ENCODE measurements around the gene PDS5A.
A peak's percentile ranks its signal among the peaks of the same experiment; 100 is the strongest.
"Not testable (repeated sequence)": the region's sequence is repeated elsewhere in the genome, so short reads cannot be mapped to it uniquely, and the experiment has no call there.

PDS5A gene, protein sequence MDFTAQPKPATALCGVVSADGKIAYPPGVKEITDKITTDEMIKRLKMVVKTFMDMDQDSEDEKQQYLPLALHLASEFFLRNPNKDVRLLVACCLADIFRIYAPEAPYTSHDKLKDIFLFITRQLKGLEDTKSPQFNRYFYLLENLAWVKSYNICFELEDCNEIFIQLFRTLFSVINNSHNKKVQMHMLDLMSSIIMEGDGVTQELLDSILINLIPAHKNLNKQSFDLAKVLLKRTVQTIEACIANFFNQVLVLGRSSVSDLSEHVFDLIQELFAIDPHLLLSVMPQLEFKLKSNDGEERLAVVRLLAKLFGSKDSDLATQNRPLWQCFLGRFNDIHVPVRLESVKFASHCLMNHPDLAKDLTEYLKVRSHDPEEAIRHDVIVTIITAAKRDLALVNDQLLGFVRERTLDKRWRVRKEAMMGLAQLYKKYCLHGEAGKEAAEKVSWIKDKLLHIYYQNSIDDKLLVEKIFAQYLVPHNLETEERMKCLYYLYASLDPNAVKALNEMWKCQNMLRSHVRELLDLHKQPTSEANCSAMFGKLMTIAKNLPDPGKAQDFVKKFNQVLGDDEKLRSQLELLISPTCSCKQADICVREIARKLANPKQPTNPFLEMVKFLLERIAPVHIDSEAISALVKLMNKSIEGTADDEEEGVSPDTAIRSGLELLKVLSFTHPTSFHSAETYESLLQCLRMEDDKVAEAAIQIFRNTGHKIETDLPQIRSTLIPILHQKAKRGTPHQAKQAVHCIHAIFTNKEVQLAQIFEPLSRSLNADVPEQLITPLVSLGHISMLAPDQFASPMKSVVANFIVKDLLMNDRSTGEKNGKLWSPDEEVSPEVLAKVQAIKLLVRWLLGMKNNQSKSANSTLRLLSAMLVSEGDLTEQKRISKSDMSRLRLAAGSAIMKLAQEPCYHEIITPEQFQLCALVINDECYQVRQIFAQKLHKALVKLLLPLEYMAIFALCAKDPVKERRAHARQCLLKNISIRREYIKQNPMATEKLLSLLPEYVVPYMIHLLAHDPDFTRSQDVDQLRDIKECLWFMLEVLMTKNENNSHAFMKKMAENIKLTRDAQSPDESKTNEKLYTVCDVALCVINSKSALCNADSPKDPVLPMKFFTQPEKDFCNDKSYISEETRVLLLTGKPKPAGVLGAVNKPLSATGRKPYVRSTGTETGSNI (N-terminal part only)

GRCh38 chr4:39977489-39978377 is at the start of gene PDS5A:
PDS5A (minus strand) TSS chr4:39977911; CDS start chr4:39976577, 1,334 bp downstream.
- H3K4me3 Mint-ChIP-seq = peak within 1 kb of the TSS; percentile 88
- H3K27ac Mint-ChIP-seq = peak within 1 kb of the TSS; percentile 89
- no peaks in the 10 kb centered on the region for H3K27me3 Mint-ChIP-seq
- H3K4me1 Mint-ChIP-seq = peaks cover 17% of the 10 kb centered on the region
- peaks cover 6% of the 10 kb centered on the region for H3K36me3 Mint-ChIP-seq
- DNase-seq (ENCODE audit: low spot score in 2 of 2) (peak; percentile 90), ATAC-seq (ENCODE audit: low read depth) (peak; percentile 79)
- no peaks in the 10 kb centered on the region for H3K9me3 Mint-ChIP-seq

- ATAC-seq (ENCODE audit: low read depth); H3K4me1 Mint-ChIP-seq; H3K4me3 Mint-ChIP-seq; H3K27me3 Mint-ChIP-seq; H3K27ac Mint-ChIP-seq; H3K36me3 Mint-ChIP-seq; DNase-seq (ENCODE audit: low spot score in 2 of 2); H3K9me3 Mint-ChIP-seq: not testable (repeated sequence)
Measured at GRCh38 chr4:40024049-40024448, 46.3 kb upstream of the PDS5A start.

- H3K36me3 Mint-ChIP-seq; DNase-seq (ENCODE audit: low spot score in 2 of 2); H3K9me3 Mint-ChIP-seq; ATAC-seq (ENCODE audit: low read depth); H3K27me3 Mint-ChIP-seq; H3K4me3 Mint-ChIP-seq; H3K27ac Mint-ChIP-seq; H3K4me1 Mint-ChIP-seq: not testable (repeated sequence)
Measured at GRCh38 chr4:40021116-40021515, 43.4 kb upstream of the PDS5A start.

DNA sequence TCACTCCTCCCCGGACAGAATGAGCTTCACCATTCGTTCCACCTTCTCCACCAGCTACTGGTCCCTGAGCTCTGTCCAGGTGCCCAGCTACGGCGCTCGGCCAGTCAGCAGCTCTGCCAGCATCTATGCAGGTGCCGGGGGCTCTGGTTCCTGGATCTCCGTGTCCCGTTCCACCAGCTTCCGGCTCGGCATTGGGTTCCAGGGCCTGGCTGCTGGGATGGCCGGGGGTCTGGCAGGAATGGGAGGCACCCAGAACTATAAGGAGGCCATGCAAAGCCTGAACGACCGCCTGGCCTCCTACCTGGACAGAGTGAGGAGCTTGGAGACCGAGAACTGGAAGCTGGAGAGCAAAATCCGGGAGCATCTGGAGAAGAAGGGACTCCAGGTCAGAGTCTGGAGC is 42.5 kb upstream of the PDS5A start:
- H3K27ac Mint-ChIP-seq = no peak overlapping the region
- no peak overlapping the region for H3K4me3 Mint-ChIP-seq
- ATAC-seq (ENCODE audit: low read depth) (no peak), DNase-seq (ENCODE audit: low spot score in 2 of 2) (no peak)
- H3K27me3 Mint-ChIP-seq = peaks cover 1% of the 10 kb centered on the region
- no peaks in the 10 kb centered on the region for H3K9me3 Mint-ChIP-seq
- no peaks in the 10 kb centered on the region for H3K36me3 Mint-ChIP-seq
- no peaks in the 10 kb centered on the region for H3K4me1 Mint-ChIP-seq

DNA sequence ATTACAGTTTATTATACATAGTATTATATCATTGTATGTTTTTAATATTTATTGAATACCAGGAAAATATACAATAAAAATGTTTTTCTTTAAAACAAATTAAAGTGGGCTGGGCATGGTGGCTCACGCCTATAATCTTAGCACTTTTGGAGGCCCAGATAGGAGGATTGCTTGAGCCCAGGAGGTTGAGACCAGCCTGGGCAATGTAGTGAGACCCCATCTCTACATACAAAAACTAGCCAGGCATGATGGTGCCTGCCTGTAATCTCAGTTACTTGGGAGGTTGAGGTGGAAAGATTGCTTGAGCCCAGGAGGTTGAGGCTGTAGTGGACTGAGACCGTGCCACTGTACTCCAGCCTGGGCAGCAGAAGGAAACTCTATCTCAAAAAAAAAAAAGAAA is 38.3 kb upstream of the PDS5A start:
- Mint-ChIP-seq H3K9me3 (no peaks in the 10 kb centered on the region), H3K4me3 (no peak overlapping the region), H3K4me1 (no peaks in the 10 kb centered on the region), H3K27me3 (no peaks in the 10 kb centered on the region), H3K36me3 (no peaks in the 10 kb centered on the region), H3K27ac (no peak overlapping the region)
- DNase-seq (ENCODE audit: low spot score in 2 of 2) (no peak), ATAC-seq (ENCODE audit: low read depth) (no peak)

DNA sequence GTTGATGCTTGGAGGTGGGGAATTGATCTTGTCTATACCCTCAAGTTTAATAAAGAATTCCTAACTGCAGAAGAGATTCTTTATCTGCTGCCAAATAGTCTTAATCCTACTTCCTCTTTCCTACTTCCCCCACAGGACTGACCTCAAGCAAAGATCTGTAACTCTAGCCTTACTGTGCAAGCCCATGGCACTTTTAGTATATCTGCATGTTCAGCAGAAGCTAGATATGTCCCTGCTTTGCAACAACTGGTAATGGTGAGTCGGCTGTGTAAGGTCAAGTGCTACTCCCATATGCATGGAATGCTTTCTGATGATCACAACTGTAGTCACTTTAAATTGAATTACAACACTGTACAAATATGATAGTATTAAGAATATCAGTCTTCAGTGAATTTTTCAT is 26.3 kb upstream of the PDS5A start:
- no peaks in the 10 kb centered on the region for H3K36me3 Mint-ChIP-seq
- H3K4me1 Mint-ChIP-seq = peaks cover 7% of the 10 kb centered on the region
- H3K27ac Mint-ChIP-seq = no peak overlapping the region
- H3K4me3 Mint-ChIP-seq = no peak overlapping the region
- H3K9me3 Mint-ChIP-seq = no peaks in the 10 kb centered on the region
- ATAC-seq (ENCODE audit: low read depth) (peak; percentile 47), DNase-seq (ENCODE audit: low spot score in 2 of 2) (no peak)
- H3K27me3 Mint-ChIP-seq = no peaks in the 10 kb centered on the region

DNA sequence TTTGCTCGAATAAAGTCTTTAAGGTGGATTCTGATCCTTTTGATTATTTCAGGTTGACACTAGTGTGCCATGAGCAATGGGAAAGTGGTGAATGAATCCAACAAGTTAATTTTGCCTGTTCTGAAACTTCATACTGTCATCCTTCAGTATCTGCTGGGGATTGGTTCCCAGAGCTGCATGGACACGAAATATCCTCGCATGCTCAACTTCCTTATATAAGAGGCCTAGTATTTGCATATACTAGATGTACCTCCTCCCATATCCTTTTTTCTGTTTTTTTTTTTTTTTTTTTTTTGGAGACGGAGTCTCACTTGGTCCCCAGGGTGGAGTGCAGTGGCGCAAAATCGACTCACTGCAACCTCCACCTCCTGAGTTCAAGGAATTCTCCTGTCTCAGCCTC is 23.0 kb upstream of the PDS5A start:
- Mint-ChIP-seq H3K4me1 (peaks cover 7% of the 10 kb centered on the region), H3K9me3 (no peaks in the 10 kb centered on the region), H3K27me3 (no peaks in the 10 kb centered on the region), H3K27ac (no peak overlapping the region), H3K36me3 (no peaks in the 10 kb centered on the region), H3K4me3 (no peak overlapping the region)
- DNase-seq (ENCODE audit: low spot score in 2 of 2) = no peak
- no peak for ATAC-seq (ENCODE audit: low read depth)

DNA sequence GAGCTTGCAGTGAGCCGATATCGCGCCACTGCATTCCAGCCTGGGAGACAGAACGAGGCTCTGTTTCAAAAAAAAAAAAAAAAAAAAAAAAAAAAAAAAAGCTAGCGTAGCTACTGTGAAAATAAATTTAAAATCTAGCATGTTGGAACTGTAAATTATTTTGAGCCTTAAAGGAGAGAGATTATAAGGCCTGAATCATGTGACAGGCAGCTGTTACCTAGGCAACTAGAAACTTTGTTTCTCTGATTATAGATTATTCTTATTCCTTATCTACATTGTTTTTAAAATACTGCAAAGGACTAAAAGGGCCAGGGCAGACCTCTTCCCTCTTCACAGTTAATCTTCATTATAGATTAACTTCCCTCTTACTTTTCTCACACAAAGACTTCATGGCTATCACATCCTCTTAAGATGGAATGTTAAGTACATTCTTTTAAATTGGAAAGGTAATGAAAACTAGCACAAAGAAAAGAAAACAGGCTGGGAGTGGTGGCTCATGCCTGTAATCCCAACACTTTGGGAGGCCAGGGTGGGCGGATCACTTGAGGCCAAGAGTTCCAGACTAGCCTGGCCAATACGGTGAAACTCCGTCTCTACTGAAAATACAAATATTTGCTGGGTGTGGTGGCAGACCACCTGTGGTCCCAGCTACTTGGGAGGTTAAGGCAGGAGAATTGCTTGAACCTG is 21.1 kb upstream of the PDS5A start:
- H3K27me3 Mint-ChIP-seq = peaks cover 6% of the 10 kb centered on the region
- no peaks in the 10 kb centered on the region for H3K9me3 Mint-ChIP-seq
- no peaks in the 10 kb centered on the region for H3K36me3 Mint-ChIP-seq
- no peak overlapping the region for H3K4me3 Mint-ChIP-seq
- ATAC-seq (ENCODE audit: low read depth) (no peak), DNase-seq (ENCODE audit: low spot score in 2 of 2) (no peak)
- H3K4me1 Mint-ChIP-seq = peaks cover 3% of the 10 kb centered on the region
- no peak overlapping the region for H3K27ac Mint-ChIP-seq

DNA sequence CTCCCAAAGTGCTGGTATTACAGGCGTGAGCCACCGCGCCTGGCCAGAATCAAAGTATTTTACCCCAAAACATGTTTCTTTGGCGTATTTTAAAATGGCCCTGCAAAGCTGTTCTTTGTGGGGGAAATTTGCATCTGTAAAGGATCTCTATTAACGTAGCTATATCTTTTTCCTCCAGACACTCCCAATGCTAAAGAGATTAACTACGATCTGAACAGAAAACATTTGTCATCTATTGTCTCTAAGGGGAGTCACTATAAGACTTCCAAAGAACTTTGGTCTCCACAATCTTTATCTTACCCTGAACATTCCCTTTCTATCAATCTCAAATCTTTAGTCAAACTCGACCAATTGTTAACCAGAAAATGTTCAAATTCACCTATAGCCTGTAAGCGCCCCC is 19.1 kb upstream of the PDS5A start:
- H3K9me3 Mint-ChIP-seq = no peaks in the 10 kb centered on the region
- no peak overlapping the region for H3K4me3 Mint-ChIP-seq
- H3K27me3 Mint-ChIP-seq = peaks cover 6% of the 10 kb centered on the region
- no peak overlapping the region for H3K27ac Mint-ChIP-seq
- H3K36me3 Mint-ChIP-seq = no peaks in the 10 kb centered on the region
- ATAC-seq (ENCODE audit: low read depth) (no peak), DNase-seq (ENCODE audit: low spot score in 2 of 2) (no peak)
- peaks cover 2% of the 10 kb centered on the region for H3K4me1 Mint-ChIP-seq

DNA sequence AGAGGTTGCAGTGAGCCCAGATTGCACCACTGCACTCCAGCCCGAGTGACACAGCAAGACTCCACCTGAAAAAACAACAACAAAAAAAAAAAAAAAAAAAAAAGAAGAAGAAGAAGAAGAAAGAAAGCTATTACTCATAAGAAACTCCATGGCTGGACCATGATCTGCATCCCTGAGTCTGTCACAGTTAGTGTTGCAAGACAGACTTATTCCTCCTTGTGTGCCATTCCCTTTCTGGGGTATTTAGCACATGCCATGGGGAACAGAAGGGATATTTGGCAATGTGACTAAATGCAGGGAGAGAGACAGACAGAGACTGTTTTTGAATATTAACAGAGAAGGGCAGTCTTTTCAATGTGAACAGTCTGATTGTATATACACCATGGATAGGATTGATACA is 16.7 kb upstream of the PDS5A start:
- H3K9me3 Mint-ChIP-seq = no peaks in the 10 kb centered on the region
- H3K27me3 Mint-ChIP-seq = peaks cover 7% of the 10 kb centered on the region
- DNase-seq (ENCODE audit: low spot score in 2 of 2) (no peak), ATAC-seq (ENCODE audit: low read depth) (no peak)
- H3K4me3 Mint-ChIP-seq = no peak overlapping the region
- H3K4me1 Mint-ChIP-seq = no peaks in the 10 kb centered on the region
- no peak overlapping the region for H3K27ac Mint-ChIP-seq
- no peaks in the 10 kb centered on the region for H3K36me3 Mint-ChIP-seq

DNA sequence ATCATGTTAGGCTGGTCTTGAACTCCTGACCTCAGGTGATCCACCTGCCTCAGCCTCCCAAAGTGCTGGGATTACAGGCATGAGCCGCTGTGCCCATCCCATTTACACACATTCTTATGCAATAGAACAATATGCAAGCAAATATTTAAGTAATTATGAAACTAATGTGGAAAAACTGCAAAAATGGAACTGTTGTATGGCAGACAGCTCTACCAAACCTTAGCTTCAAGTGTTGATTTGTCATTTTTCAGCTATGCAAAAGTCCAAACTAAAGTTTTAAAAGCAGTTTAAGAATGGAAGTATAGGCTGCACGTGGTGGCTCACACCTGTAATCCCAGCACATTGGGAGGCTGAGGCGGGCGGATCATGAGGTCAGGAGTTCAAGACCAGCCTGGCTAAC is 11.7 kb upstream of the PDS5A start:
- H3K9me3 Mint-ChIP-seq; H3K4me1 Mint-ChIP-seq; H3K36me3 Mint-ChIP-seq; H3K27ac Mint-ChIP-seq; DNase-seq (ENCODE audit: low spot score in 2 of 2); ATAC-seq (ENCODE audit: low read depth); H3K27me3 Mint-ChIP-seq; H3K4me3 Mint-ChIP-seq: not testable (repeated sequence)

DNA sequence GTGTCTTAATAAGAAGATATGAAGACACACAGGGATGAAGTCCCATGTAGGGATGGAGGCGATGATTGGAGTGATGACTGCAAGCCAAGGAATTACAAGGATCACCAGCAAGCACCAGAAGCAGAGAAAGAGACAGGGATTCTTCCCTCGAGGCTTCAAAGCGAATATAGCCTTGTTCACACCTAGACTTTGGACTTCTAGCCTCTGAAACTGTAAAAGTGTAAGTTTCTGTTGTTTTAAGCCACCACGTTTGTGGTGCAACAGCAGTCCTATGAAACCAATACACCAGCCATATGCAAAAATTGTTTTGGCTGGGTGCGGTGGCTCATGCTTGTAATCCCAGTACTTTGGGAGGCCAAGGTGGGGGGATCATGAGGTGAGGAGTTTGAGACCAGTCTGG is 9.8 kb upstream of the PDS5A start:
- DNase-seq (ENCODE audit: low spot score in 2 of 2) (no peak), ATAC-seq (ENCODE audit: low read depth) (no peak)
- Mint-ChIP-seq H3K4me3 (no peak overlapping the region), H3K36me3 (no peaks in the 10 kb centered on the region), H3K27ac (no peak overlapping the region), H3K9me3 (no peaks in the 10 kb centered on the region), H3K27me3 (peaks cover 1% of the 10 kb centered on the region), H3K4me1 (no peaks in the 10 kb centered on the region)

DNA sequence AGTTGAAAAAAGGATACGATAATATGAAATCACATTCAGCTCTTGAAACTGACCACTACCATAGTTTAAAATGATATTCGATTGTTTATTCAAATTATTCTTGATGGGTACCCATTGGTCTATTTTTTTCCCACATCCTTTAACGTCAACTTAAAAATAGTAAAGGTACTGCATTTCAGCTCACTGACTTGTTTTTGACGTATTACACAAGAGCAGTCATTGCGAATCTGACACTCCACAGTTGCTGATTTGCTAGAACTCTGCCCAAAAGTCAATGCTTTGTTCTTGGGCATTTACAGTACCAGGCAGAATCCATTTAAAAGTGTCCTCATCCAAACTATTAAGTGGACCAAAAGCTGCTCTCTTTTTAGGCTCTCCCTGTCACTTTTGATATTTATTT is 1.2 kb upstream of the PDS5A start:
- H3K4me1 Mint-ChIP-seq = peaks cover 11% of the 10 kb centered on the region
- no peaks in the 10 kb centered on the region for H3K9me3 Mint-ChIP-seq
- H3K4me3 Mint-ChIP-seq = no peak overlapping the region
- no peak for ATAC-seq (ENCODE audit: low read depth)
- DNase-seq (ENCODE audit: low spot score in 2 of 2) = no peak
- H3K27ac Mint-ChIP-seq = no peak overlapping the region
- no peaks in the 10 kb centered on the region for H3K27me3 Mint-ChIP-seq
- peaks cover 2% of the 10 kb centered on the region for H3K36me3 Mint-ChIP-seq
